Adrenal gland (tissue), 5 donors: ENCODE measurements around the gene CCDC187.

Source experiments
- POLR2A ChIP-seq, 2 donors: fragments of 450-650 bp; IDR thresholded peaks; one replicate each; pipeline ENCODE4 v1.6.1; 2017; ENCODE audit warnings: antibody characterized with exemption in 2 of 2, mild to moderate bottlenecking in 2 of 2, moderate library complexity in 1 of 2
- TF ChIP-seq, protein P1 (sequence below), 6 experiments: fragments of 450-650 bp in 4 of 6; fragments of 200-600 bp in 2 of 6; sonication (generic) in 1 of 6; IDR thresholded peaks; 1 replicate in 5 of 6; 2 replicates in 1 of 6; pipeline versions ENCODE4 v1.5.1 to v1.8.0; 2016 to 2021; ENCODE audit warnings: antibody characterized with exemption in 6 of 6, mild to moderate bottlenecking in 2 of 6, moderate library complexity in 1 of 6
- donor health status: DM: no; HTN: no; CAD: no.

DNA sequence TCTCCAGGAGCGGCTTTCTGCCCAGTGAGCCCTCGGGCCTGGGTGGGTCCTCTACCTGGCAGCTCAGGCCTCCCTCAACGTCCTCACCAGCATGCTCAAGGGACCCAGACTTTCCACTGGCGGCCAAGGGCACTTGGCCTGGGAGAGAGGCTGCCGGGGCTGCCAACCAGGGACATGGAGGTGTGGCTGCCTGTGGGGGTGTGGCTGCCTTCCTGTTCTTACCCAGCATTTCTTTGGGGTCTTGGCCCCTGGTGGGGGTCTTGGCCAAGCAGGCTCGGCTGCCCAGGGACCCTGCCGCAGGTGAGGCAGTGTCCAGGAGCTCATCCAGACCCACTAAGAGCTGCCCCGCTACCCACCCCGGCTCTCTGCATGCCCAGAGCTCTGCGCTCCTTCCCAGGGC is 51.0 kb downstream of the CCDC187 start:
- TF ChIP-seq, protein P1, sequence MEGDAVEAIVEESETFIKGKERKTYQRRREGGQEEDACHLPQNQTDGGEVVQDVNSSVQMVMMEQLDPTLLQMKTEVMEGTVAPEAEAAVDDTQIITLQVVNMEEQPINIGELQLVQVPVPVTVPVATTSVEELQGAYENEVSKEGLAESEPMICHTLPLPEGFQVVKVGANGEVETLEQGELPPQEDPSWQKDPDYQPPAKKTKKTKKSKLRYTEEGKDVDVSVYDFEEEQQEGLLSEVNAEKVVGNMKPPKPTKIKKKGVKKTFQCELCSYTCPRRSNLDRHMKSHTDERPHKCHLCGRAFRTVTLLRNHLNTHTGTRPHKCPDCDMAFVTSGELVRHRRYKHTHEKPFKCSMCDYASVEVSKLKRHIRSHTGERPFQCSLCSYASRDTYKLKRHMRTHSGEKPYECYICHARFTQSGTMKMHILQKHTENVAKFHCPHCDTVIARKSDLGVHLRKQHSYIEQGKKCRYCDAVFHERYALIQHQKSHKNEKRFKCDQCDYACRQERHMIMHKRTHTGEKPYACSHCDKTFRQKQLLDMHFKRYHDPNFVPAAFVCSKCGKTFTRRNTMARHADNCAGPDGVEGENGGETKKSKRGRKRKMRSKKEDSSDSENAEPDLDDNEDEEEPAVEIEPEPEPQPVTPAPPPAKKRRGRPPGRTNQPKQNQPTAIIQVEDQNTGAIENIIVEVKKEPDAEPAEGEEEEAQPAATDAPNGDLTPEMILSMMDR (IDR thresholded peaks at IDR 0.05), result no peak
- TF ChIP-seq POLR2A (IDR thresholded peaks at IDR 0.05), result no peak
